GDM1 (cell line): Measurements from ENCODE around the gene ARHGAP26.
"Not testable (repeated sequence)": the region's sequence is repeated elsewhere in the genome, so short reads cannot be mapped to it uniquely, and the experiment has no call there.

Experiments
- DNase-seq: peaks from one replicate; lab custom pipeline; 2025; lab: John Stamatoyannopoulos, UW

The ARHGAP26 gene

GRCh38 chr5:142990073-142990472 is 219.9 kb downstream of the ARHGAP26 start:
- DNase-seq, result not testable (repeated sequence)

GRCh38 chr5:142994218-142994617 is 224.0 kb downstream of the ARHGAP26 start:
- DNase-seq, result no peak

- DNase-seq, result not testable (repeated sequence)
Observed at GRCh38 chr5:142995621-142996020, 225.4 kb downstream of the ARHGAP26 start.

GRCh38 chr5:142997591-142997990 is 227.4 kb downstream of the ARHGAP26 start:
- DNase-seq, result no peak

DNA sequence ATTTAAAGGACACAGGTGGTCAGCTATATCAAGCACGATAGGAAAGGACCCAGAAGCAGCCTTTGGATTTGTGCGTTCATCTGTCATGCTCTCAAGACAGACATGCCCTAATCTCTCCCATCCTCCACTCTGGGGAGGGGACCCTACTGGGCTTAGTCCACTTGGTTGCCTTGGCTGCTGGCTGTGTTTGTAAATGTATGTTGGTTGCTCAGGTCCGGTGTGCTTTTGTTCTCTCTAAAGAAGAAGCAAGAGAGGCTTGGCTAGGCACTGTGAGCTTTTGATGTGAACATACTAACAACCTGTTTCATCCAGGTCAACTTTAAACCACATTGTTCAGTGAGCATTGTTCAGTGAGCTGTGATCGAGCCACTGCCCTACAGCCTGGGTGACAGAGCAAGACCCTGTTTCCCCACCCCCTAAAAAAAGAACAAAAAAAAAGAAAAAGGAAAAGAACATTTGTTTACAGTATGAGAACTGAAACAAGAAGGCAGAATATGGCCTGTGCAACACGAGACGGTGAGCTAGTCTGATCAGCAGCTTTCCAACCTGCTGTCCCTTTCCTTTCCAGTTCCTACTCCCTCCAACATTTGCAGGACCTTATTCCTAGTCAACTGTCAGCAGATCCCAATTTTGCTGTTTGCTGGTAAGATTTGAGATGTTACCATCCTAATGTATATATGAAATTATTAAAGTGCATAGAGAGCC is 228.3 kb downstream of the ARHGAP26 start:
- DNase-seq, result no peak

DNA sequence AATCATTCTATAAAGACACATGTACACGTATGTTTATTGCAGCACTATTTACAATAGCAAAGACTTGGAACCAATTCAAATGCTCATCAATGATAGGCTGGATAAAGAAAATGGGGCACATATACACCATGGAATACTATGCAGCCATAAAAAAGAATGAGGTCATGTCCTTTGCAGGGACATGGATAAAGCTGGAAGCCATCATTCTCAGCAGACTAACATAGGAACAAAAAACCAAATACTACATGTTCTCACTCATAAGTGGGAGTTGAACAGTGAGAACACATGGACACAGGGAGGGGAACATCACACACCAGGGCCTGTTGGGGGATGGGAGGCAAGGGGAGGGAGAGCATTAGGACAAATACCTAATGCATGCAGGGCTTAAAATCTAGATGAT is 230.4 kb downstream of the ARHGAP26 start:
- not testable (repeated sequence) for DNase-seq

GRCh38 chr5:143001764-143002351 is 231.7 kb downstream of the ARHGAP26 start:
- DNase-seq, result no peak

GRCh38 chr5:143002459-143003327 is 232.5 kb downstream of the ARHGAP26 start:
- DNase-seq, result peak; percentile 82

DNA sequence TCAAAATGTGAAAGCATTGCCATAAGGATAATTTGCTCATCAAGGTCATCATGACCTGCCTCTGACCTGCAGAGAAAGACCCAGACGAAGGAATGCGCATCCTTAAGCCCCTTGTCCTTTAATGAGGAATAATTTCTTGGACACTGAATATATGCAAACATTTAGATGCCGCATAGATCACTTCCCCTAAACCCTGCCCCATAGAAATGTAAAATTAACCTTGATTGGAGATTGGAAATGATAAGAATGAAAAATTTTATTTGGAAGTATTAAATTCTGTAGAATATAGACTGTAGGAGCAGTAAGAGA is 233.1 kb downstream of the ARHGAP26 start:
- DNase-seq, result no peak

DNA sequence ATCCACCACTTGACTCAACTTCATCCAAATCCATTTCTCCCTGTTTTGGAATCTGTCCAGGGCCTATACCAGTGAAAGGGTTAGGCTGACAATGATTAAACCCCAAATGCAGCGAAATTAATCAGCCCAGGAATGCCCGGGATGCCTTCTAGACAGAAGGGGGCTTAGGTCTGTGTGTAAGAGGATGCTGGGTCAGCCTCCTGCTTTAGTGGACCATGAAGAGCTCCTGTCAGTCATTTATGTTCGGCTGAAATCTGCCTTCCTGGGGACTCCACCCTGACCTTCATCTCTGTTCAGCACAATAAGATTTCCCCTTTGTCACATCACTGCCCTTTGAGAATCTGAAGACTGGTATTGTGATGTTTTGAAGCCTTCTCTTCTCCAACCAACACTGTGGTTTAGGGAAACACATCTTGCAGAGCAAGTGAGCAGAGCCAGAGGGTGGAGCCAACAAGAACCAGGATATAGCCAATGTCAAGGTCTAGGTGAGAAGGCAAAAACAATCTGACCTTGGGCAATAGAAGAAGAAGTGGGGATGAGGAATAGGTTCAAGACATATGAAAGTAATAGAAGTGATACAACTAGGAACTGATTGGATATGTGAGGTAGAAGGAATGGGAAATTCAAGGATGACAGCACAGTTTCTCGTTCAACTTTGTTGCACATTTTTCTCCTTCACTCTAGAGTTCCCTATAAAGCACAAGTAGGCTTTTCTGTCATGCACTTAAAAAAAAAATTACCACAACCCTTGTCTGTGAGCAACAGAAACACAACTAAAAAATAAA is 234.4 kb downstream of the ARHGAP26 start:
- no peak for DNase-seq

DNA sequence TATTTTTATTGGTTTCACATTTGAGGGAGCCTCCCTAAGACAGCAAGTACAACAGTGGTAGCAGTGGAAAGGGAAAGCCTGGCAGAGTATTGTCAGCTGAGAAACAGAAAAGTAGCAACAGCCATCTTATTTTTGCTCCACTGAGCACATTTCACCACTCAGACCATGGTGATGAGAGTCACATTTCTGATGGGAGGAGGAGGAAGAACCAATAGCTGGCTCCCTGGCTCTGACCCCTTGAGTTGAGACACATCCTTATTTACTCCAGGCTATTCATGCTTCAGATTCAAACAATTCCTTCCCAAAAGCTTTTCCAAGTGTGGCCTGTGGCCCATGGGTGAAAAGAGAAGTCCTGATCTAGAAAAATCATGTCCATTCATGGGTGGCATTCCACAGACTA is 236.3 kb downstream of the ARHGAP26 start:
- DNase-seq, result no peak

DNA sequence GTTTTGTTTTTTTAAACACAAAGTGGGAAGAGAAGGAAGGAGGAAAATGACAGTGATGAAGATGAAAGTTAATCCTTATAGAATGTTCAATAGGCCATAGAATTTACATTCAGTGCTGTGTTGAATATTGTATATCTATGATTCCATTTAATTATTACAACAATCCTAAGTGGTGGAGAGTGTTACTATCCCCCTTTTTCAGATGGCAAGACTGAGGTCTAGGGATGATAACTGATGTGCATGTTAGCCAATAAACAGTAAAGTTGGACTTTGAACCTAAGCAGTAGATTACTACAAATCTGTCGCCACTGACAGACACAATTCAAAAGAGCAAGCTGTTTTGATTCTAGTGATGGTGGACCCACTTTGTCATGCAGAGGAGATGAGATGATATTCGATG is 237.9 kb downstream of the ARHGAP26 start:
- DNase-seq, result no peak

GRCh38 chr5:143008809-143009521 is 238.8 kb downstream of the ARHGAP26 start:
- DNase-seq, result no peak

GRCh38 chr5:143010351-143010750 is 240.2 kb downstream of the ARHGAP26 start:
- no peak for DNase-seq

DNA sequence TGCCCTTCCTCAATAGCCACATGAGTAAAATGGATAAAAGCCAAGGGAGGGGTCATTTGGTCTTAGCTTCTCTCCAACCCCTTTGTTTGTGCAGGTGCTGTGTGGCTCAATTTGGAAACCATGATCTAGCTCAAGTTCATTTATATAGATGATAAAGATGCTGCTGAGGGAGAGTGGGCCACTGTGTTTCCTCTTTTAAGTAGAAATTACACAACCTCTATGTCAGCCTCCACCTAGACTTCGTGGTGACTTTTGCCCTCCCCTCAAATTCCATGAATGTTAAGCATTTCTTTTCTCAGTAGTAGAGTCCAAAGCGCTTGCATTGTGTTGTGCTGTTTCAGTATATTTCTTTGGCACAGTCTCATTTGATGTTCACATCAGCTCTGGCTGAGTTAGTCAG is 241.4 kb downstream of the ARHGAP26 start:
- DNase-seq, result no peak

GRCh38 chr5:143013176-143013891 is 243.2 kb downstream of the ARHGAP26 start:
- DNase-seq, result no peak

- peak; percentile 42 for DNase-seq
Observed at GRCh38 chr5:143014017-143014651, 244.0 kb downstream of the ARHGAP26 start.

DNA sequence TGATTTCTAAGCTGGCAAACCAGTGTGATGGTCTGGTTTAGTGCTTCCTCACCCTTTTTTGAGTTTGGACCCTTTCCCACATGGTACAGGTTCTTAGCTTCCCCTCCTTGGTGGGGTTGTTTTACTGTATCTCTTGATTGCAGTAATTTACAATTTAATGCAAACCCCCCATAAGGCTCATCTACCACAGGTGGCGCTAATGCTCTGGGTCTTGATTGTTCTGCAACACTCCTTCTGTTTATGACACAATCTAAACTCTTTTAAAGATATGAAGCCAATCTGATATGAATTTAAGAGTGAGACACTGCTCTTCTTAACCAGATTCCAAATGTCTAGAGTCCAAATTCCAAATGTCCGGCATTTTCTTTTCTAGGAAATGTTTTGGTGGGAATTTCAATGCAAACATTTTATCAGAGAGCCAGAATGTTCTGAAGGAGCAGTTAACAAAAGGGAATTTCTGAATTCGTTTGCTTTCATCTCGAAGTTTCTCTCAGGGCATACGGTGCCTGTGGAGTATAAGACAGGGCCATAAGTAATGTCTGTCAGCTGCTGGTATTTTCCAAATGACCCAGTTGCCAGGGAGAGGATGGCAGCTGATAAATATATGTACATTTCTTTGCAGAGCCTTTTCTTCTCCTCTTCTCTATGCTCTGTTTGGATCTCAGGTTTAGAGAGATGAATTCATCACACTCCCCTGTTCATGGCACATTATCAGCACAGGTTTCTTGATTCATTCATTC is 246.8 kb downstream of the ARHGAP26 start:
- peak; percentile 41 for DNase-seq

DNA sequence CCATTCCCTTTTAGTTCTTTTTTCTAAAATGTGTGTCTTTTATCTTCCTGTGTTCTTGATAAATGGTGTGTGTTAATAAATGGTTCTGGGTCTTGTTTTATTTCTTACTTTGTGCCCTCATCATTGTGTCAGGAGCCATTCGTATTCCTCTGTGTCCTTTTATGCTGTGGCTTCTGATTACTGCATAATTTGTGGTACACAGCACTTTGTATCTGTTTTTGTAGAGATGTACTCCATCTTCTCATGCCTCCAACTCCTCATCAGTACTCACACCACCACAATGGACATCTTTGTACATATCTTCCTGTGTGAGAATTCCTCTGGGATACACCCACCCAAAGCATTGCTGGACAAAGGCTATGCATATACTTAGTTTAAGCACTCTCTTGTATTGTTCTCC is 247.4 kb downstream of the ARHGAP26 start:
- no peak for DNase-seq

DNA sequence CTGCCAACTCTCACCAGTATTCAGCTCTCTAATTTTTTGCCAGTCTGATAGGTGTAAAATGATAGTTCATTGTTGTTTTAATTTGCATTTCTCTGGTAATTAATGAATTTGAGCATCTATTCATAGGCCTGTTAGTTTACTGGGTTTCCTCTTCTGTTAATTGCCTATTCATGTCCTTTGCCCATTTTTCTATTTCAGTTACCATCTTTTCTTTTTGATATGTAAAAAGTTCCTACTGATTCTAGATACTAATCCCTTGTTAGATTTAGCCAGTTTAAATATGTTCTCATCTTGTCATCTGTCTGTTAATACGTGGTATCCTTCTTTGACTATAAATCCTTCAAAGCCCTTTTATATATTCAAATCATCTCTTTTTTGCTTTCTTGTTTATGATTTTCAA is 247.8 kb downstream of the ARHGAP26 start:
- DNase-seq, result no peak
